ENCODE measurements around the gene SPTBN5. TPM values are rescaled to one million over a fixed set of nuclear protein-coding genes. Genes with fewer than 3 reads are reported as not detected.
A peak's percentile ranks its signal among the peaks of the same experiment; 100 is the strongest.

Gene SPTBN5
- total and polyA plus RNA-seq, 11 donors = 0.31 to 5.6 (median 1.7) TPM

DNA sequence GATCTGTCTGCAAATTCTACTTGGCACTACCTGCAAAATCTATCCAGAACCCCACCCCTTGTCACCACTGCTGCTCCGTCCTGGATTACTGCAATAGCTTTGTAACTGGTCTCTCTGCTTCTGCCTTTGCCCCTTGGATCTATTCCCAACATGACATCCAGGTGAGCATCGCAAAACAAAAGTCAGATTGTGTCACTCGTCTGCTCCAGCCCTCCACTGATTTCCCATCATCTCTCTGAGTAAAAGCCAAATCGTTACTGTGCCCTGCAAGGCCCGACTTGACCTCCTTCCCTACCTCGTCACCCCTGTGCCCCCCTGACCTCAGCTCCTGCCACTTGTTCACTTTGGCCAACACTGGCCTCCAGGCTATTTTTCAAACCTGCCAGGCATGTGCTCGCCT, 9.4 kb downstream of the SPTBN5 start:
- TF ChIP-seq, protein P1, sequence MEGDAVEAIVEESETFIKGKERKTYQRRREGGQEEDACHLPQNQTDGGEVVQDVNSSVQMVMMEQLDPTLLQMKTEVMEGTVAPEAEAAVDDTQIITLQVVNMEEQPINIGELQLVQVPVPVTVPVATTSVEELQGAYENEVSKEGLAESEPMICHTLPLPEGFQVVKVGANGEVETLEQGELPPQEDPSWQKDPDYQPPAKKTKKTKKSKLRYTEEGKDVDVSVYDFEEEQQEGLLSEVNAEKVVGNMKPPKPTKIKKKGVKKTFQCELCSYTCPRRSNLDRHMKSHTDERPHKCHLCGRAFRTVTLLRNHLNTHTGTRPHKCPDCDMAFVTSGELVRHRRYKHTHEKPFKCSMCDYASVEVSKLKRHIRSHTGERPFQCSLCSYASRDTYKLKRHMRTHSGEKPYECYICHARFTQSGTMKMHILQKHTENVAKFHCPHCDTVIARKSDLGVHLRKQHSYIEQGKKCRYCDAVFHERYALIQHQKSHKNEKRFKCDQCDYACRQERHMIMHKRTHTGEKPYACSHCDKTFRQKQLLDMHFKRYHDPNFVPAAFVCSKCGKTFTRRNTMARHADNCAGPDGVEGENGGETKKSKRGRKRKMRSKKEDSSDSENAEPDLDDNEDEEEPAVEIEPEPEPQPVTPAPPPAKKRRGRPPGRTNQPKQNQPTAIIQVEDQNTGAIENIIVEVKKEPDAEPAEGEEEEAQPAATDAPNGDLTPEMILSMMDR (IDR thresholded peaks at IDR 0.05) = no peak
- no peak for TF ChIP-seq POLR2A (IDR thresholded peaks at IDR 0.05)
- H3K9me3 ChIP-seq = no peaks in the 10 kb centered on the region
- no peak overlapping the region for H3K4me3 ChIP-seq
- WGBS, 4 donors = 85 to 93% (median 91%) methylated on average over 7 of the region's 7 CpGs
- H3K27me3 ChIP-seq = peaks cover 0 to 8% (median 0%) of the 10 kb centered on the region in 9 donors
- intact Hi-C loops (cut with DNase I) = no loop called here
- DNase-seq (no peak), ATAC-seq (no peak)
- H3K36me3 ChIP-seq = no peaks in the 10 kb centered on the region
- peaks cover 0 to 23% (median 15%) of the 10 kb centered on the region in 12 donors for H3K4me1 ChIP-seq
- no peak overlapping the region for H3K27ac ChIP-seq

DNA sequence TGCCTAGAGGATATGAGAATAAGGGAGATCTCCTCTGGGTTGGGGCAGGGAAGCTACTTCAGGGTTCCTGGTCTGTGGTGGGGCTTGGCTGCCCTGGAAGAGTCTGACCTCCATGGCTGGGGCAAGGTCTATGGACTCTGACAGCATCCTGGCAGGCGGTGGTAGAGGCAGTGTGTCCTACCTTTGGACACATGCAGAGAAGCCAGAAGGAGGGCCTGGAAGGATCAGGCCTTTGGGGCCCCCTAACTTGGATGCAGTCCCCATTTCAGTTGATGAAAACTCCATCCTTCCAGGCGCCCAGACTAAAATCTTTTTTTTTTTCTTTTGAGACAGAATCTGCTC, 10.4 kb downstream of the SPTBN5 start:
- TF ChIP-seq, protein P1 (IDR thresholded peaks at IDR 0.05) = no peak
- TF ChIP-seq POLR2A (IDR thresholded peaks at IDR 0.05) = no peak
- 87 to 100% (median 93%) methylated on average over 2 of the region's 2 CpGs for WGBS, 4 donors
- peak overlapping the region in 3 of 12 donors; percentile 60 to 70 (median 66) for H3K27ac ChIP-seq
- H3K36me3 ChIP-seq = no peaks in the 10 kb centered on the region
- H3K9me3 ChIP-seq = no peaks in the 10 kb centered on the region
- intact Hi-C loops (cut with DNase I) = no loop called here
- ATAC-seq = no peak
- H3K4me1 ChIP-seq = peaks cover 0 to 21% (median 15%) of the 10 kb centered on the region in 12 donors
- no peak overlapping the region for H3K4me3 ChIP-seq
- H3K27me3 ChIP-seq = peaks cover 0 to 8% (median 0%) of the 10 kb centered on the region in 9 donors
- DNase-seq = no peak

DNA sequence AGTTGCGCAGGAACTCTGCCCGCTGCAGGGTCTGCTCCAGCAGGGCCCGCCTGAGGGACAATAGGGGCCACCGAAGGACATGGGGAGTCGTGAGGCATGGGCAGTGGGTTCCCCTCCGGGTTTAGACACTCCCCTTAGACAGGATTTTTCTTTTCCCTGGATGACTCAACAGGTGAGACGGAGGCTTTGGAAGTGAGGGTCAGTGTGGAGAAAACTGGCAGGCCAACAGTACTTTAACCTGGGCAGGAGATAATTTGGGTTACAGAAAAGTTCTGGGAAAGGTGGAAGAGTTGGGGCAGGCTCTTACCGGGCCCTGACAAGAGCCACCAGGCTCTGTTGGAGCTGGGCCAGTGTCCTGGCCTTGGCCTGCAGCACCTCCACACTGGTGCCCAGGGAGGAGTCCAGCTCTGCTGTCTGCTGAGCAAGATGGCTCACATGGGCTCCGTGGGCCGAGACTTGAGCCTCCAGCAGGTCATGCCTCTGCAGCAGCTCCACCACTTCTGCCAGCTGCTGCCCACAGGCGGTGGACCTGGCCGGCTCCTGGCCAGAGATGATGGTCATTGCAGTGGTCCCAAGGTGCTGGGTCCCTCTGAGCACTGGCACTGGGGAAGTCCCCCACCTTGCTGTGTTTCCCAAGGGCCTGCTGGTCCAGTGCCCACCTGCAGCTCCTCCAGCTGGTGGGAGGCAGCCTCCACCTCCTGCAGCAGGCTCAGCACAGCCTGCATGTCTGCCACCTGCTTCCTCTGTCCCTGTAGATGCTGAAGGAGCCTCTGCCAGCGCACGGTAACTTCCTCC, 11.0 kb downstream of the SPTBN5 start:
- Histone ChIP-seq H3K36me3 (no peaks in the 10 kb centered on the region), H3K27ac (peak overlapping the region in 10 of 12 donors; percentile 35 to 70 (median 52)), H3K4me1 (peaks cover 0 to 26% (median 16%) of the 10 kb centered on the region in 12 donors), H3K4me3 (peak overlapping the region in 8 of 12 donors; percentile 33 to 48 (median 40)), H3K9me3 (no peaks in the 10 kb centered on the region), H3K27me3 (peaks cover 0 to 8% (median 0%) of the 10 kb centered on the region in 9 donors)
- intact Hi-C loops (cut with DNase I) = no loop called here
- DNase-seq = no peak
- peak in 3 of 4 donors; percentile 8 to 27 (median 25) for ATAC-seq
- TF ChIP-seq POLR2A (IDR thresholded peaks at IDR 0.05) = no peak
- TF ChIP-seq, protein P1 (IDR thresholded peaks at IDR 0.05) = no peak
- 45 to 66% (median 55%) methylated on average over 8 to 14 of the region's 14 CpGs for WGBS, 4 donors

DNA sequence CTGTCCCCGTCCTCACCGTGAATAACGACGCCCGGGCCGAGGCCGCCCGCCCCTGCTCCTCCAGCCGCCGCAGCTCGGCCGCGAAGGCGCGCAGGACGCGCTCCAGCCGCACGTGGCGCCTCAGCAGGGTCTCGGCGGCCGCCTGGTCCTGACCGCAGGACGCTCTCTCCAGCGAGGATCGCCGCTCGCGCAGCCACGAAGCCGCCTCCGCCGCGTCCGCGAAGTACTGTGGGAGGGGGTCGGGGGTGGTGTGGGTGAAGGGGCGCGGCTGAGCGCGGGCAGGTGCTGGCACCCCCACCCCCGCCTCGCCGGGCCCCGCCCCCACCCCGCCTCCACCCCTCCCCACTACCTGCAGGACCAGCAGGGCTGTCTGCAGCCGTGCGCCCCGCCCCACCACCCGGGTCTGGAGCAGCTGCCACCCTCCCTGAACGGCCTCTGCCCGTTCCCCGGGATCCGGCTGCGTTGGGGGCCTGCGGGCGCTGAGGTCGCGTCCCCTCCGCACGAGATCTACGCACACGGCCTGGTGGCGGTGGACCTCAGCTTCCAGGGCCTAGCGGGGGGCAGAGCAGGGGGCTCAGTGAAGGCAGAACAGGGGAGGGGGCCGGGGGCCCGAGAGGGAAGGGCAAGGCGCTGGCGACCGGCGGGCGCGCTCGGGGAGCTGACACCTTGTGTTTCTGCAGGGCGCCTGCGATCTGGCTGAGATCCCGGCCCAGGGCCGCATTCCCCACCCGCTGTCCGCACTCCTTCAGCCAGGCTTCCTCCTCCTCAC, 11.7 kb downstream of the SPTBN5 start:
- intact Hi-C loops (cut with DNase I) = no loop called here
- peak; percentile 18 to 64 (median 42) for ATAC-seq
- peak overlapping the region in 10 of 12 donors; percentile 35 to 70 (median 52) for H3K27ac ChIP-seq

More for the DNA sequence above, 11.7 kb downstream of the SPTBN5 start:
- peaks cover 0 to 8% (median 0%) of the 10 kb centered on the region in 9 donors for H3K27me3 ChIP-seq
- peak overlapping the region in 11 of 12 donors; percentile 11 to 48 (median 37) for H3K4me3 ChIP-seq
- TF ChIP-seq, protein P1 (IDR thresholded peaks at IDR 0.05) = no peak
- no peak for TF ChIP-seq POLR2A (IDR thresholded peaks at IDR 0.05)
- H3K36me3 ChIP-seq = no peaks in the 10 kb centered on the region
- WGBS, 4 donors = 7 to 21% (median 17%) methylated on average over 26 to 81 of the region's 81 CpGs
- no peaks in the 10 kb centered on the region for H3K9me3 ChIP-seq
- DNase-seq = peak in 4 of 5 donors; percentile 46 to 65 (median 48)
- H3K4me1 ChIP-seq = peaks cover 0 to 28% (median 17%) of the 10 kb centered on the region in 12 donors

Data from heart left ventricle (tissue), 16 donors.